GM18517 (cell line): ENCODE measurements around the gene BBC3.
"Not testable (repeated sequence)": the region's sequence is repeated elsewhere in the genome, so short reads cannot be mapped to it uniquely, and the experiment has no call there.

Experiments
- ATAC-seq: cut with Tn5 transposase; IDR thresholded peaks from one replicate; pipeline ENCODE4 v1.9.1; 2021; ENCODE audit warnings: mild to moderate bottlenecking, moderate library complexity; ENCODE audit not compliant: unreplicated experiment

The BBC3 gene

DNA sequence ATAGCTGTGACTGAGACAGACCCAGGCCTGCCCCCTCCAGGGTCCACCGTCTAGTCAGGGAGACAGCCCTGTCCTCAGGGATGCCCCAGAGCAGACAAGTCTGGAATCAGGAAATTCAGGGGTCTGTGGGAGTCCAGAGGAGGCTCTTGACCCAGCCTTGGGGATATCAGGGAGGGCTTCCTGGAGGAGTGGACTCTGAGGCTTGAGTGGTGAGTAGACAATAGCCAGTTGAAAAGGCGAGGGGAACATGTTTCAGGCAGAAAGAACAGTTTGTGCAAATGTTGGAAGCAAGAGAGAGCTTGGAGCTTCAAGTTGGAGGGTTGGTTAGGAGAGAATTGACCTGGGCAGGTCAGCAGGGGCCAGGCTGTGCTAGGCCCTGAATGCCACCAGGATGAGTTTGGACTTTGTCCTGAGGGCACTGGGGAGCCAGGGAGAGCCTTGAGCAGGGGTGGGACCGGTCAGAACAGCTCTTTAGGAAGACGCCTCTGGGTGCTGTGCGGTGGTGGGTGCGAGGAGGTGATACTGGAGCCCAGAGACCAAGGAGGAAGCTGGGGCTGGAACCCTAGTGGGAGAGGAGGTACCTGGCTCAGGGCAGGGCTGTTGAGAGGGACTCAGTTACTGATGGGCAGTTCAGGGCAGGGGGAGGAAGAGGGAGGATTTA lies 28.0 kb upstream of the BBC3 start:
- no peak for ATAC-seq

DNA sequence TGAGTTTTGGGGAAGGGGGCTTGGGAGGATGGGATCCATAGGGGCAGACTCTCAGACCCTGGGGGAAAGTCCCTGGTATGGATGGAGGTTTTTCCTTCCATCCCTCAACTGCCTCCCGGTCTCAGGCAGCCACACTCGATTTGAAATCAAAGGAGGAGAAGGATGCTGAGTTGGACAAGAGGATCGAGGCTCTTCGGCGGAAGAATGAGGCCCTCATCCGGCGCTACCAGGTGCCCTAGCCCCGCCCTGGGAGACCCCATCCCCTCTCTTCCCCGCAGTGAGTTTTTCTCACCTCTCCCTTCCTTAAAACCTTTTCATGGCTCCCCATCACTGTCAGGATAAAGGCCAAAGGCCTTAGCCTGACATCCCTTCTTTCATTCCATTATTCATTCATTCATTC lies 27.4 kb upstream of the BBC3 start:
- ATAC-seq: no peak

DNA sequence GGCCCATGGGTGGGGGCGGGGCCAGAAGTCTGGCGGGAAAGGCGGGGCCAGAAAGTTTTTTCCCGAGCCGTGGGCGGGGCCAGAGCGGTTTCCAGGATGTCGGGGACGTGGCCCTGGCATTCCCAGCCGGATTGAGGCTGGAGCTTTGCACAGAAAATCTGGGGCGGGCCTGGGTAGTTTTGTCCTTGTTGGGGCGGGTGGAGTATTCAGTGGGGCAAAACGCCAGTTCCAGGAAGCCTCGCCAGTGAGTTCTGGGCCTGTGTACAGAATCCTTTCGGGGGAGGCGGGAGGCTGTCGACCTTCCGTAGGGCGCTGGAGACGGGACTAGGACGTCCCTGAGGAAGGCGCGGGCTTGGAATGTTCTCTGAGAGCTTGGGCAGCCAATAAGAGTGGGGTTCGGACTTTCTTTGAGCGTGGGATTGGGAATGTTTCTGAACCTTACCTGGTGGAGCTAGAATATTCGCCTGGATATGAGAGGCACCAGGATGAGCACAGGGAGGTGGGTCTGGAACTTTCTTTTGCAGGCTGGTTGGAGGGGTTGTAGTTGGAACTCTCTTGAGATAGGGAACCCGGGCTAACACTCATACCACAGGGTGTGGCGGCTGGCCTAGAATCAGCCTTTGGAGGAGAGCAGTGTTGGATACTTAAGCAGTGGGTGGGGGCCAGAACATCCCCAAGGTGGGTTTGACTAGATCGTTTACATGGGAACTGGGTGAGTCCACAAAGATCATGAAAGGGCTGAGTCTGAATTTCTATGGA lies 26.6 kb upstream of the BBC3 start:
- no peak for ATAC-seq

DNA sequence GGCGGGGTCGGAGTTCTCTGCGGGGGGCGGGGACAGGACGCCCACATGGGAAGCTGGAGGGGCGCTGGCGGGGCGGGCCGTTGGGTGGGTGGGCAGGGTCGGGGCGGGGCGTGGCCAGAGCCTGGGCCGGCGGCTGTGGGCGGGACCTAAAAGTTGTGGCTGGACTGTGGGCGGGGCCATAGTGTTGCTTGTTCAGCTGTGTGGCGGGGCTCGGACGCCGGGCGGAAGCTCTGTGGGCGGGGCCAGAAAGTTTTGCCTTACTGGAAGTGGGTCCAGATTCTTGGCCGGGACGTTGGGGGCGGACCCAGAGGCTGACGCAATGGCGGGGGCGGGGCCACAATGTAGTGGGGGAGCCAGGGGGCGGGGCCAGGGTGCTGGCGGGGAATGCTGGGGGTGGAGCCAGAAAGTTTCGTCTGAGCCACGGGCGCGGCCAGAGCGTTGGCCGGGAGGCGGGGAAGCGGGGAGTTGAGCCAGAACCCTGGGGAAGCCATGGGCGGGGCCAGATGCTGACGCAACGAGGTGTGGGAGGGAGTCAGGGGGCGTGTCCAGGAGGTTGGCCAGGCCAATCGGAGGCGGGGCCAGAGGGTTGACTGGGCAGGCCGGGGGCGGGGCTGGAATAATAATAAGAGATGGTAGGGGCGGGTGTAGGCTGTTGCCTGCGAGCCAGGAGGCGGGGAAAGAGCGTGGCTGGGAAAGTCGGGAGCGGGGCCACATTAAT lies 25.9 kb upstream of the BBC3 start:
- ATAC-seq: peak; percentile 76

DNA sequence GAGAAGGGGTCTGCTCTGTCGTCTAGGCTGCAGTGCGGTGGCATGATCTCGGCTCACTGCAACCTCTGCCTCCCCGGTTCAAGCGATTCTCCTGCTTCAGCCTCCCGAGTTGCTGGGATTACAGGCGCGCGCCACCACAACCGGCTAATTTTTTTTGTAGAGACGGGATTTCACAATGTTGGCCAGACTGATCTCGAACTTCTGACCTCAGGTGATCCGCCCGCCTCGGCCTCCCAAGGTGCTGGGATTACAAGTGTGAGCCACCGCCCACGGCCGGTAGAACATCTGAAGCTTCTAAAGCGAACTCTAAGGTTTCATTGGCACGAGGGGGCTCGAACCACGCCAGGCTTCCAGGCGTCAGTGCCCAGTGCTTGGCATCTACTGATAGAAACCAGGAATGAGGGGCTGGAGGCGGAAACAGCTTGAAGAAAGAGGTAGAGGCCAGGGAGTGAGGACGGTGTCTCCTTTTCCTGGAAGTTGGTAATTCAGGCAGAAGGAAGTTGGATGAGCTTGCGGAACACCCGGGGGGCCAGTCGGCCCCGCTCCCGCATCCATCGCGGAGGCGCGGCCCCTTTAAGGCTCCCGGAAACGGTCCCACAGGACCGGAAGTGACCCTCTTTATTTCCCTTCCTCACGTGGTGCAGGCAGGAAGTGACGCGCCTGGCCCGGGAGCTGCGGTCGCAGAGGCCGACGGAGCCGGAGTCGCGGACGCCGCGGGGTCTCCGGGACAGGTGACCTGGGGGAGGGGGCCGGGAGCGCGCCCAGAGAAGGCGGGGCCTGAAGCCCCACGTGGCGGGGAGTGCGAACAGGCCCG lies 25.1 kb upstream of the BBC3 start, which contains the start of gene CCDC9:
CCDC9 (plus strand) TSS at position 647 of the 814 bp plus-strand sequence. CDS start 1,876 bp downstream, outside the sequence.
- ATAC-seq: peak; percentile 42

DNA sequence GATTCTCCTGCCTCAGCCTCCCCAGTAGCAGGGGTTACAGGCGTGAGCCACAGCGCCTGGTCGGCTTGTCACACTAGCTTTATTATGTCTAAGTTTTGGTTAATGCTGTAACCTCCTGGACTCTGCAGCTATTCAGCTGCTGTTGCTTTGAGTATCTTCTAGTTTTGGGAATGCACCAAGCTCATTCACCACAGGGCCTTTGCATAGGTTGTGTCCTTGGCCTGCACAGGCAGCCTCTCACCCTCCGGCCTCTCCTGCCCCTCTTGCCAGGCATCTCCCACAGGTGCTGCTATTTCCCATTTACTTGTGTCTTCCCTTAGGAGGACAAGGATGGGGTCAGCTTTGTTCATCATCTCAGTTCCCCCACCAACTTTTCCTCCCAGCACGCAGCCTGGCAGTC lies 23.0 kb upstream of the BBC3 start:
- no peak for ATAC-seq

DNA sequence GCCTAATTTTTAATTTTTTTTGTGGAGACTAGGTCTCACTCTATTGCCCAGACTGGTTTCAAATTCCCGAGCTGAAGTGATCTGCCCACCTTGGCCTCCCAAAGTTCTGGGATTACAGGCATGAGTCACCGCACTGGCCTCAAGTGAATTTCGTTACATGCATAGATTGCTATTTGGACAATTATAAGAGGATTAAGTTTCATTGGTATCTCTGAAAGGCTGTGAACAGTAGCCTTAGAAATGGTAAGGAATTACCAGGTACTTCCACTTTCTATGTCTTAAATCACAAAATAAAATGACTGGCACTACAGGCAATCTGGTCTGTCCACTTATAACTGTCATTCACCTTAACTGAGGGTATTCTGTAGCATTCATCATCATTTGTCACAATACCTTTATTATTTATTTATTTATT lies 22.5 kb upstream of the BBC3 start:
- no peak for ATAC-seq

DNA sequence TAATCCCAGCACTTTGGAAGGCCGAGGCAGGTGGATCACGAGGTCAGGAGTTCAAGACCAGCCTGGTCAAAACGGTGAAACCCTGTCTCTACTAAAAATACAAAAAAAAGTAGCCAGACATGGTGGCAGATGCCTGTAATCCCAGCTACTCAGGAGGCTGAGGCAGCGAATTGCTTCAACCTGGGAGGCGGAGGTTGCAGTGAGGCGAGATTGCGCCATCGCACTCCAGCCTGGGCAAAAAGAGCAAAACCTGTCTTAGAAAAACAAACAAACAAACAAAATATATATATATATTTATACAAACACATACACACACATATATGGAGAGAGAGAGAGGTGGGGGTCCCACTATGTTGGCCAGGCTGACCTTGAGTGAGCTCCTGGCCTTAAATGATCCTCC lies 22.0 kb upstream of the BBC3 start:
- ATAC-seq: not testable (repeated sequence)

DNA sequence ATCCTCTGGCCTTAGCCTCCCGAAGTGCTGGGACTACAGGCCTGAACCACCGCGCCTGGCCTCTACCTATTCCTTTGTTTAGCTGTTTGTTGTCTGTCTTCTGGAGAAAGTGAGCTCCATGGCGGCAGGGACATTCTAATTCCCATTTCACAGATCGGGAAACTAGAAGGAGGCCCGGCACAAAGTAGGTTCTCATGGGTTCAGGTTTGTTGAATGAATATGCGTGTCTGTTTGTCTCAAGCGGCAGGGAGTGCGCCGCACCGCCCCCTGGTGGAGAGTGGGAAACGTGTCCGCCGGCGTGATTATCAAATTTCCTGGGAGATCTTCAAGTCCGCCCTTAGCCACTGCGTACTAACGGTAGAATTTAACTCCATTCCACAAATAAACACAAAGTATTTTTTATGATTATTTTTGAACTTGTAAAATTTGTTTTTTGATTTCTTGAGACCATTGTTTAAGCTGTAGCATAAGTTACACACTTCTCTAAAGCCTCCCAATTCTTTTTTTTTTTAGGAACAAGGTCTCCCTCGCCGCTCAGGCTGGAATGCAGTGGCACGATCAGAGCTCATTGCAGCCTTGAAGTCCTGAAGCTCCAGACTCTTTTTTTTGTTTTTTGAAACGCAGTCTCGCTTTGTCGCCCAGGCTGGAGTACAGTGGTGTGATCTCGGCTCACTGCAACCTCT lies 16.4 kb upstream of the BBC3 start:
- ATAC-seq: no peak

DNA sequence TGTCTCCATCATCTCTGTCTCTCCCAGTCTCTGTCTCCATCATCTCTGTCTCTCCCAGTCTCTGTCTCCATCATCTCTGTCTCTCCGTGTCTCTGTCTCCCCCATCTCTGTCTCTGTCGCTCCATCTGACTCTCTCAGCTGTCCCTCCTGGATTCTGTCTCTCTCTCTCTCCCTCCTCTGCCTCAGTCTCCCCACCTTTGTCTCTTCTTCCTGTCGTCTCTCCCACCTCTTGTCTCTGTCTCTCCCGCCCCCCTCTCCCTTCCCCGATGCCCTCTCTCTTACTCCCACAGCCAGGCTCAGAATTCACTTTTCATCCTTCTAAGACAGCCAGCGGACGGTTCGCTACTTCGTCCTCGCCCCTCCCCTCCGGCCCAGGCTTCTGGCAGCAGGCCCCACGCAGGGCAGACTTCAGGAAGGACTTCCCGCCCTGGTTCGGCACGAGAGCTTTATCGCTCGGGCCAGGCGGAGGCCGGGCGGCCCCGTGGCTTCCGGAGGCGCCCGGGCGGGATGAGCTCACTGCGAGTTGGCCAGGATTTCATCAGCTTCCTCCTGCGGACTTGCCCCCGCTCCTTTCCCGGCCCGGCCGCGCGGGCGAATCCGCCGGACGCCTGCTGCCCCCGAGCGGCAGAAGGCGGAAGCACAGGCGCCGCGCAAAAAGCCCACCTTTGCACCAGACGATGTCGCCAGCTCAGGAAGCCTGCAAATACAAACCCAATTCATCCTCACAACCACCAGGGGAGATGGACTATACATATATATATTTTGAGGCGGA lies 13.0 kb upstream of the BBC3 start:
- peak; percentile 62 for ATAC-seq

DNA sequence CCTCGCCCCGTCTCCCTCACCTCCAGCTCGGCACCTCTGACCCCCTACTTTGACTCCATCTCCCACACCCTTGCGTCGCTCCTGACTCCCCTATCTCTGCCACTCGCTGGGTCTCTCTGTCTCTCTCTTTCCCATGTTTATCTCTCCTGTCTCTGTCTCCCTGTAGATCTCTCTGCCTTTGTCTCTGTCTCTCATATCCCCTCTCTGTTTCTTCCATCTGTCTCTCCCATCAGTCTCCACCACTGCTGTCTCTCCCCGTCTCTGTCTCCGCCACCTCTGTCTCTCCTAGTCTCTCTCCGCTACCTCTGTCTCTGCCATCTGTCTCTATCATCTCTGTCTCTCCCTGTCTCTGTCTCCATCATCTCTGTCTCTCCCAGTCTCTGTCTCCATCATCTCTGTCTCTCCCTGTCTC lies 12.4 kb upstream of the BBC3 start:
- ATAC-seq: no peak

DNA sequence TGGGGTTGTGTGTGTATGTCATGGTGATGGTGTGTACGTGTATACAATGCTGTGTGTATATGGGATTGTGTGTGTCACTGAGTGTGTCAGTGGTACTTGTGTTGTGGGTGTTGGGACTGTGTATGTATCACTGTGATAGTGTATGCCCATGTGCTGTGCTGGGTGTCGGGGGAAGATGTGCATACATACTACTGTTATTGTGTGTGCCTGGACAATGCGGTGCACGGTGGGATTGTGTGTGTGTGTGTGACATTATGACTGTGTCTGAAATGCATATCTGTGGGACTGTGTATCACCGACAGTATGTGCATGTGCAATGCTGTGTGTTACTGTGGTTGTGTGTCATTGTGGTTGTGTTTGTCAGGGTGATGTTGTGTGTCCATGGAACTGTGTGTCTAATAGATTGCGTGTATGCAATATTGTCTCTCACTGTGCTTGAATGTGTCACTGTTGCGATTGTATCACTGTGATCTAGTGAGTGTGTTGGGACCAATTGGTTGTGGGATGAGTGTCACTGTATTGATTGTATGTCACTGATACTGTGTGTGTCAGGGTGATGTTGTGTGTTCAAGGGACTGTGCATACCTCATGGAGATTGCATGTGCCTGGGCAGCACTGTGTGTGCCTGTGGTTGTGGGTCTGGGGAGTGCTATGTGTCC lies 11.0 kb upstream of the BBC3 start:
- ATAC-seq: no peak

DNA sequence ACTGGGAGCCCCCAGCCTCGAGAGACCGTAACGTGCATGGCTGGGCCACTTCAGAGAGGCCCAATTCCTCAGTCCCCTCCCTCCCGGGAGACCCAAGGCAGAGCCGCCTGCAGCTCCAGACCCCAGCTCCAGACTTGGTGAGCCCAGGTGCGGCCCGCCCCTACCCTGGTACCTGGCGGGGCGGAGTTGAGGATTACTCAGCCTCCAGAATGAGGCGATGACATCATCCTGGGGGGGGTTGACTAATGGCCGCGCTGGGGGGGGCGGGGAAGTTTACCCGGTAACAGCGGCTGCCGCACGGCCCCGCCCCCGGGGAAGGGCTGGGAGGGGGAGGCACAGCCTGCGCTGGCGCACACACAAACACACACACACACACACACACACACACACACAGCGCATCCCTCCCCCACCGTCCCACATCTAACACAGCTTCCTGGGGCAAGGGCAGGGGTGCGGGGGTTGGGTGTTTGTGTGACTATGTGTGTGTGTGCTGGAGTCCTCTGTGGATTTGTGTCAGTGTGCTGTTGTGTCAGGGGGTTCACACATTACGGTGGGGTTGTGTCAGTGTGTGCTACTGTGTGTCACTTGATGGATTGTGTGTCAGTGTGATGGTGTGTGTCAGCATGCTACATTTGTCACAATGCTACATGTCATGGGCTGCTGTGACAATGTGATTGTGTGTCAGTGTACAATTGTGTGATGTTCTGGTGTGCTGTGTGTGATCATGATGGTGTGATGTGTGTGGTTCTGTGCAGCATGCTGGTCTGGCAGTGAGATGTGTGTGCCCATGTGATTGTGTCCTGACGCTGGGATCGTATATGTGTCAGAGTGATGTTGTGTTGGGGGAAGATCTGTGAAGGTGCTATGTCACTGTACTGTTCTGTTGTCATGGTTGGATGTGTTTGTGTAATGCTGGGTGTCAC lies 10.3 kb upstream of the BBC3 start:
- ATAC-seq: no peak

DNA sequence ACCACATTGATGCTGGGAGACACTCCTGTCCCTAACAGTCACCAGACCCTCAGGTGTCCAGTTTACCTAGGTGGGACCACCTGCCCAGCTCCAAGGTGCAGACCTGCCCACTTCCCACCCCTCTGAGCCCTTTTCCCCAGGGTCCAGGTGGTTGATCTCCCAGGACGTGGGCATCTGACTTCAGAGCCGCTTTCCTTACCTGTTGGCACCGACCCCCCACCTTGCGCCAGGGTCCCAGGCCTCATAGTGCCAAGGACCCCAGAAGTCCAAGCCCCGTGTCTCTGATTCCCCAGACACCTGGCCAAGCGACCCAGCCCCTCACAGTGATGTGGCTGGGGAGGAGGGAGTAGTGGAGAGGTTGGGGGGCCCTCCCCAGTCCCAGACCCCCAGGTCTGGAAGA lies 9.6 kb upstream of the BBC3 start:
- no peak for ATAC-seq

DNA sequence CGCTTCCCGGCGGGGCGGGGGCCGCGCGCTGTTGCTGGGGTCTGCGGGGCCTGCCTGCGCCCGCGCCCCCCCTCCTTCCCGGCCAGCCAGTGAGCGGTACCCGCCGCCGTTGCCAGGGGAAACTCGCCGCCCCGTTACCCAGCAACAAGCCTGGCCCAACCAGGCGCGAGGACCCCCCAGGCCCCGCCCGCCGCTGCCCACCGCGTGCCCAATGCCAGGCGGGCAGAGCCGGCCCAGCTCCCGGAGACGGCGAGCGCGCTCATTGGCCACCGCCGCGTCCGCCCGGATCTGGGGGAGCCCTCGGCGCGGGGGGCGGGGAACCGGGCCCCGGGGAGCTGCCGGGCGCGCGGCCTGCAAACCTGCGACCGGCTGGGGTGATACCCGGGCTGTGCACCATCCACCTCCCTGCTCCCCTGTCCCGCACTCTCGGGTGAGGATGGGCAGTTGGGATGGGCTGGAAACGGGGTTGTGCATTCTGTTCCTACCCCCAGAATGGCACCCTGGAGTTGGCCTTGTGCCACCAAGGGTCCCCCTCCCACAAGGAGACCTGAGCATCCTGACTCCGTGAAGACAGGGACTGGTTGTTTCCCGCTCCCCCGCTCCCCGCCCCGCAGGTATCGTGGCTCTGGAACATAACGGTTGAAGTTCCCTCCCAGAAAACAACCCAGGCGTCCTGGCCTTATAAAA lies 8.8 kb upstream of the BBC3 start:
- ATAC-seq: no peak

DNA sequence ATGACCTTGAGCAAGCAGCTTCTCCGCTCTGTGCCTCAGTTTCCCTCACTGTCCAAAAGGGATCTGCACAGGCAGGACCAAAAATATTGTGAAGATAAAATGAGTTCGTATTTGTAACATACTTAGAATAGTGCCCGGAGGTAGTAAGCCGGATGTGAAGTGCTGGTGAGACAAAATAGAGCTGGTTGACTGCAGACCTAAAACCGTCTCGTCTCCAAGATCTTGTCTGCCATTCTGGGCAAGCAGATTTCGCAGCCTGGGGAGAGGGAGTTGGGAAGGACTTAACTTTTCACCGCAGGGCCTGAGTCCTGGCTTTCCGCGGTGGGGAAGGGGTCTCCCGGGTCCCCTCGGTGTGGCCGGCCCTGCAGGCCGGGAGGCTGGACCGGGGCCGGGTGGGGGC lies 8.2 kb upstream of the BBC3 start:
- ATAC-seq: no peak

DNA sequence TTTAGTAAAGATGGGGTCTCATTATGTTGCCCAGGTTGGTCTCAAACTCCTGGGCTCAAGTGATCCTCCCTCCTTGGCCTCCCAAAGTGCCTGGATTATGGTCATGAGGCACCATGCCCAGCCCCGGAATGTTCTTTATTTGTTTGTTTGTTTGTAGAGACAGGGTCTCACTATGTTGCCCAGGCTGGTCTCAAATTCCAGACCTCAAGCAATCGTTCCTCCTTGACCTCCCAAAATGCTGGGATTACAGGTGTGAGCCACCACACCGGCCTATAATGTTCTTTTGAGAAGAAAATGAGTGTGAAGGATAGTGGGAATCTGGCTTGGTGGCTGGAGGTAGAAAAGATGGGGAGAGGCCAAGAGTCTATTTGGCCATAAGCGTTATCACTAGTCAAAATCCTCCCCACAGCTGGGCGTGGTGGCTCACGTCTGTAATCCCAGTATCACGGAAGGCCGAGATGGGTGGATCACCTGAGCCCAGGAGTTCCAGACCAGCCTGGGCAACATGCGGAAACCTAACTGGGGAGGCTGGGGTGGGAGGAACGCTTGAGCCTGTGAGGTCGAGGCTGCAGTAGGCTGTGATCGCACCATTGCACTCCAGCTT lies 5.2 kb upstream of the BBC3 start:
- no peak for ATAC-seq
